DND-41 (cell line): ENCODE data around the gene SNAI3.
A peak's percentile ranks its signal among the peaks of the same experiment; 100 is the strongest.

Experiments
- ATAC-seq: fragments of 200-7000 bp; cut with Tn5 transposase; 3 replicates; pipeline ENCODE4 v1.9.1; 2021; ENCODE audit warnings: low read depth; ENCODE audit not compliant: insufficient read depth
- DNase-seq: peaks from one replicate; pipeline ENCODE4 v3.0.0-alpha.2; 2020
- H2AFZ ChIP-seq: 2 replicates; pipeline ENCODE4 v1.6.0; 2012; ENCODE audit warnings: low read depth, low read length
- H3K27ac ChIP-seq: 2 replicates; pipeline ENCODE4 v1.5.1; 2012; ENCODE audit warnings: low read length, inconsistent platforms
- H3K27me3 ChIP-seq: fragments of 200-600 bp; sonication (generic); 2 replicates; pipeline ENCODE4 v1.6.0; 2012; ENCODE audit warnings: low read length, mild to moderate bottlenecking, inconsistent platforms; ENCODE audit not compliant: insufficient read depth, poor library complexity
- H3K36me3 ChIP-seq: 2 replicates; pipeline ENCODE4 v1.5.1; 2012; ENCODE audit warnings: low read length, inconsistent platforms; ENCODE audit not compliant: insufficient read depth
- H3K4me1 ChIP-seq: 2 replicates; pipeline ENCODE4 v1.5.1; 2012; ENCODE audit warnings: mild to moderate bottlenecking, low read length; ENCODE audit not compliant: insufficient read depth
- H3K4me2 ChIP-seq: 2 replicates; pipeline ENCODE4 v1.6.0; 2012; ENCODE audit warnings: mild to moderate bottlenecking, moderate library complexity, low read length, inconsistent platforms; ENCODE audit not compliant: insufficient read depth
- H3K4me3 ChIP-seq, 2 experiments: fragments of 200-600 bp in 1 of 2; shearing (Covaris generic) in 1 of 2; 2 replicates each; pipeline ENCODE4 v1.5.1; 2012 to 2016; ENCODE audit warnings: inconsistent platforms in 2 of 2, low read length in 2 of 2, mild to moderate bottlenecking in 2 of 2, low read depth in 1 of 2, moderate library complexity in 1 of 2
- H3K79me2 ChIP-seq: 2 replicates; pipeline ENCODE4 v1.6.0; 2012; ENCODE audit warnings: low read length, inconsistent platforms; ENCODE audit not compliant: insufficient read depth
- H3K9ac ChIP-seq: 2 replicates; pipeline ENCODE4 v1.6.0; 2012; ENCODE audit warnings: low read depth, mild to moderate bottlenecking, inconsistent platforms, low read length, moderate library complexity
- H3K9me3 ChIP-seq: 2 replicates; pipeline ENCODE4 v1.5.1; 2012; ENCODE audit warnings: low read length, moderate library complexity, mild to moderate bottlenecking, inconsistent platforms; ENCODE audit not compliant: insufficient read depth, severe bottlenecking
- H4K20me1 ChIP-seq: 2 replicates; pipeline ENCODE4 v1.6.0; 2012; ENCODE audit warnings: low read length; ENCODE audit not compliant: insufficient read depth
- EZH2 ChIP-seq: IDR thresholded peaks from 3 replicates; pipeline ENCODE4 v1.6.1; 2012; ENCODE audit warnings: borderline replicate concordance, low read depth, mild to moderate bottlenecking, moderate library complexity, low read length, inconsistent platforms; ENCODE audit not compliant: severe bottlenecking
- TF ChIP-seq, protein P1 (sequence below): IDR thresholded peaks from 2 replicates; pipeline ENCODE4 v1.5.1; 2012; ENCODE audit warnings: borderline replicate concordance, low read length, moderate library complexity, mild to moderate bottlenecking; ENCODE audit not compliant: poor library complexity, severe bottlenecking; ENCODE audit errors: extremely low read depth

SNAI3 gene

DNA sequence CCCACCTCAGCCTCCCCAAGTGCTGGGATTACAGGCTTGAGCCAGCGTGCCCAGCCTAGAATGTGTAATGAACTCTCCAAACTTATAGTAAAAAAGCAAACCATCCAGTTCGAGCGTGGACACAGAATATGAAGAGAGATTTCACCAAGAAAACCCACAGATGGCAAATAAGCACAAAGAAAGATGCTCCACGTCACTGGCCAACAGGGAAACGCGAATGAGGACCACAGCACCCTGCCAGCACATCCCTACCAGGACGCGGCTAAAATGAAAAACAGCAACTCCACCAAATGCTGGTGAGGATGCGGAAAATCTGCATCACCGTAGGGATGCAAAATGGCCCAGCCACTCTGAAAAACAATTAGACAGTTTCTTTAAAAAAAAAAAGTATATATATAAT lies 24.8 kb downstream of the SNAI3 start:
- Histone ChIP-seq H3K4me2 (peak overlapping the region; percentile 89), H3K9ac (no peak overlapping the region), H3K27me3 (no peaks in the 10 kb centered on the region), H3K27ac (no peak overlapping the region), H3K36me3 (peaks cover 31% of the 10 kb centered on the region), H3K9me3 (no peaks in the 10 kb centered on the region), H4K20me1 (peaks cover 27% of the 10 kb centered on the region), H2AFZ (no peak overlapping the region), H3K79me2 (peaks cover 59% of the 10 kb centered on the region), H3K4me3 (peak overlapping the region in 1 of 2 experiments; percentile 33; a peak in 1 of 4 replicates), H3K4me1 (peaks cover 23% of the 10 kb centered on the region)
- DNase-seq: no peak
- TF ChIP-seq, protein P1, sequence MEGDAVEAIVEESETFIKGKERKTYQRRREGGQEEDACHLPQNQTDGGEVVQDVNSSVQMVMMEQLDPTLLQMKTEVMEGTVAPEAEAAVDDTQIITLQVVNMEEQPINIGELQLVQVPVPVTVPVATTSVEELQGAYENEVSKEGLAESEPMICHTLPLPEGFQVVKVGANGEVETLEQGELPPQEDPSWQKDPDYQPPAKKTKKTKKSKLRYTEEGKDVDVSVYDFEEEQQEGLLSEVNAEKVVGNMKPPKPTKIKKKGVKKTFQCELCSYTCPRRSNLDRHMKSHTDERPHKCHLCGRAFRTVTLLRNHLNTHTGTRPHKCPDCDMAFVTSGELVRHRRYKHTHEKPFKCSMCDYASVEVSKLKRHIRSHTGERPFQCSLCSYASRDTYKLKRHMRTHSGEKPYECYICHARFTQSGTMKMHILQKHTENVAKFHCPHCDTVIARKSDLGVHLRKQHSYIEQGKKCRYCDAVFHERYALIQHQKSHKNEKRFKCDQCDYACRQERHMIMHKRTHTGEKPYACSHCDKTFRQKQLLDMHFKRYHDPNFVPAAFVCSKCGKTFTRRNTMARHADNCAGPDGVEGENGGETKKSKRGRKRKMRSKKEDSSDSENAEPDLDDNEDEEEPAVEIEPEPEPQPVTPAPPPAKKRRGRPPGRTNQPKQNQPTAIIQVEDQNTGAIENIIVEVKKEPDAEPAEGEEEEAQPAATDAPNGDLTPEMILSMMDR: no peak
- no peak for TF ChIP-seq EZH2
- ATAC-seq: no peak

DNA sequence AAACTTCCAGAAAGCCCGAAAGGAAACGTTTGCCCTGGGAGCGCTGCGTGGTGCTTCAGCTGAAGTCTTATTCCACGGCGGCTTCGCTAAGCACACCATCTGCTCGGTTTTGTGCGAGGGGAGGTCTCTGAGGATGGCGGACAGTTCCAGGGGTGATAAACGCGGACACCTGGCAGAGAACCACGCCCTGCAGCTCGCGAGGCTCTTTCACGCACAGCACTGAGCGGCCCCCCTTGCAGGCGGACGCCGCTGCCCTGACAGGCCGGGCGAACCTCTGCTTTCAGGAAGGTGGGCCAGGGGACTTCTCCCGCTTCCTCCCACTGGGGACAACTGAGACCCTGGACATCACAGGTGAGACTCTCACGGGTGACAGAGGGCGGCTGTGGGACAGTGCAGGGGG lies 27.1 kb downstream of the SNAI3 start:
- Histone ChIP-seq H3K79me2 (peaks cover 59% of the 10 kb centered on the region), H3K9ac (no peak overlapping the region), H3K27ac (no peak overlapping the region), H3K4me3 (no peak overlapping the region), H3K36me3 (peaks cover 54% of the 10 kb centered on the region), H3K4me2 (no peak overlapping the region), H4K20me1 (peaks cover 45% of the 10 kb centered on the region), H3K4me1 (peaks cover 21% of the 10 kb centered on the region), H2AFZ (no peak overlapping the region), H3K27me3 (no peaks in the 10 kb centered on the region), H3K9me3 (no peaks in the 10 kb centered on the region)
- ATAC-seq (no peak), DNase-seq (no peak)
- TF ChIP-seq, protein P1: no peak
- no peak for TF ChIP-seq EZH2

DNA sequence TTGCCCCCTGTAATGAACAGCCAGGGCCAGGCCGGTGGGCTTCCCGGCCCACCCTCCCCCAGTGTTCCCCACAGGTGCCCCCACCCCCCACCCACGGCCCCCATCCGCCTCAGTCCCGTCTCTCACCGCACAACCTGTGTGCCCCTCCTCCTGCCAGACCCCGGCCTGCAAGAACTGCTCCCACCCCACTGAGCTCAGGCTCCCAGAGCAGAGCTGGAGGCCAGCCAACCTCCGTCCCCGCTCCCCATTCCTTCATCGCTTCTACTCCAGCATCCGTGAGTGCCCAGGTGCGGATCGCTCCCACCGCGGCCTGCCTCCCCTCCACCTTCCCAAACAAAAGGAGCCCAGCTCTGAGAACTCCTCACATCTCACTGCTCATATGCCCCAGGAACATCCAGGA lies 27.6 kb downstream of the SNAI3 start:
- H3K9ac ChIP-seq: no peak overlapping the region

More for the DNA sequence above, 27.6 kb downstream of the SNAI3 start:
- H3K36me3 ChIP-seq: peaks cover 58% of the 10 kb centered on the region
- peaks cover 55% of the 10 kb centered on the region for H3K79me2 ChIP-seq
- ATAC-seq: no peak
- peaks cover 17% of the 10 kb centered on the region for H3K4me1 ChIP-seq
- no peaks in the 10 kb centered on the region for H3K27me3 ChIP-seq
- no peak for TF ChIP-seq EZH2
- TF ChIP-seq, protein P1: no peak
- no peaks in the 10 kb centered on the region for H3K9me3 ChIP-seq
- no peak overlapping the region for H3K4me3 ChIP-seq
- H4K20me1 ChIP-seq: peaks cover 45% of the 10 kb centered on the region
- no peak for DNase-seq
- no peak overlapping the region for H3K4me2 ChIP-seq
- H3K27ac ChIP-seq: no peak overlapping the region
- no peak overlapping the region for H2AFZ ChIP-seq
